Cortex of kidney (tissue), 1 donor: ENCODE data around the gene TPSD1.
"Not testable (repeated sequence)": the region's sequence is repeated elsewhere in the genome, so short reads cannot be mapped to it uniquely, and the experiment has no call there.

ENCODE experiments used
- DNase-seq: peaks from one replicate; lab custom pipeline; 2025; lab: John Stamatoyannopoulos, UW

TPSD1 gene

DNA sequence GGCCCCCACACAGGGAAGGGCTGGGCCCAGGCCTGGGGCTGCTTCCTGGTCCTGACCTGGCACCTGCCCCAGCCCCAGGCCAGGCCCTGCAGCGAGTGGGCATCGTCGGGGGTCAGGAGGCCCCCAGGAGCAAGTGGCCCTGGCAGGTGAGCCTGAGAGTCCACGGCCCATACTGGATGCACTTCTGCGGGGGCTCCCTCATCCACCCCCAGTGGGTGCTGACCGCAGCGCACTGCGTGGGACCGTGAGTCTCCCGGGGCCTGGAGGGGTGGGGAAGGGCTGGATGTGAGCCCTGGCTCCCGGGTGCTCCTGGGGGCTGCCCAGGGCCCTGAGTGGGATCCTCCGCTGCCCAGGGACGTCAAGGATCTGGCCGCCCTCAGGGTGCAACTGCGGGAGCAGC is 14.8 kb upstream of the TPSD1 start:
- not testable (repeated sequence) for DNase-seq

DNA sequence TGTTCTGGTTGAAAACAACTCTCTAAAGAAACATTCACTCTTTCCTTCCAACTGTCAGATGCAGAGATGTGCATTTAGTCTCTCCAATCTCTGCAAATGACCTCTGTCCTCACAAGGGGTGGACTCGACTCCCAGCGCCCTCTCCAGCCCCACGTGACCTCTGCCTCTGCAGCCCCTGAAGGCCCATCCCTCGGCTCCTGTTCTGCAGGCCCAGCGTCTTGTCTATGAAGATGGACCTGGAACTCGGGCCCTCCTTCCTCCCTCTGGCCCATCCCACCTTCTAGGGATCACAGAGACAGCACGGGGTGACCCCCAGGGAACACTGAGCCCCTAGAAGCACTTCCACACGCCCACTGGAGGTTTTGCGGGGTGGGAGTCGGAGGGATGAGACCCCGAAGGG is 12.5 kb upstream of the TPSD1 start:
- not testable (repeated sequence) for DNase-seq

DNA sequence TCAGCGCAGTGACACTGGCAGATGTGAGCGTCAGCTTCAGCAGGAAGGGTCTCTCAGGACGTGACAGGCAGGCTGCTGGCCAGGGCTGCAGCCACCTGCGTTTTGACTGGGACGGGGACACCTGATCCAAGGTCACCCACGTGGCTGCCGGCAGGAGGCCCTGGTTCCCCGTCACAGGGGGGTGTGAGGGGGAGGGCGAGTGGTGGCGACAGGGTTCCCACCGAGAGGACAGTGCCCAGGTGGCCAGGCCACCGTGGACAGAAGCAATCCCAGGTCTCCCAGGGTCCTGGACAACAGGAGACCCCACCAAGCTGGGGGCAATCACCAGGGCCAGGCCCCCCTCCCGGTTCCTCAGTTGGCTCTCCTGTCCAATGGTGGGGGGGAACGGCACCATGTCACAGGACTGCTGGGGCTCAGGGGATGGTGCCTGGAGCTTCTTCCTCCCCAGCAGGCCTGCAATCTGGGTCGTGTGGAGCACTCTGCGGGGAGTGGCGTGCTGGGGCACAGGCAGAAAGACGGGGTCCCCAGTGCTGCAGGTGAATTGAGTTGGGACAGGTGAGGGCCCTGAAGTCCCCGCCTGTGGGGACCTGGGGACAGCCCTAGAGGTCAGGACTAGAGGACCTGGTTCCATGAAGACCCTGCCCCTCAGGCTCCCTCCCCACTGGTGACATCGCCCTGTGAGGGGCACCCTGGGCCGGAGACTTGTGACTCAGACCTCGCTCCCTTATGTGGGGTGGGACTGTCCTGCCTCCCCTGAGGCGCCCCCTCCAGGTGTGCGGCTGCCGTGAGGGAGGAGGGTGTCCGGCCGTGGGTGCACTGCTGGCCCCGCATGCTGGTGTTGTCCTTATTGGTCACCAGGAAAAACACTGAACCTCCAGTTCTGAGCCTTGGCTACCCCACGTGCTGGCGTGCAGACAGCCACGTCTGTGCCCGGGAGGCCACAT is 11.7 kb upstream of the TPSD1 start:
- DNase-seq, result not testable (repeated sequence)

DNA sequence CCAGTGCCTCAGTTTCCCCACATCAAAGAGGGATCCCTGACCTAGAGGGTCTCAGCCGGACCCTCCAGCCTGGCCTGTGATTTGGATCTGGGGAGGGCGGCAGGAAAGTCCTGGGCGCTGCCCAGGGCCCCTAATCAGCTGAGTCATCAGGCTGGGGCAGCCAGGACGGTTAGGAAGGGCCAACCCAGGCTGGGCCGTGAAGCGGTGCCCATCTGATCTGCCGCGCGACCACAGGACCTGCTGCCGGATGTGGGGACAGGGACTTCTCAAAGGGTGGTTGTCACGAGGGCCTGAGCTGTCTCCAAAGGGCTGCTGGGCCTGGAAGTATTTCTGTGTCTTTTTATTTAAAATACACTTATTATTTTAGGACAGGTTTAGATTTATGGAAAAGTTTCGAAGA is 11.0 kb upstream of the TPSD1 start:
- no peak for DNase-seq

DNA sequence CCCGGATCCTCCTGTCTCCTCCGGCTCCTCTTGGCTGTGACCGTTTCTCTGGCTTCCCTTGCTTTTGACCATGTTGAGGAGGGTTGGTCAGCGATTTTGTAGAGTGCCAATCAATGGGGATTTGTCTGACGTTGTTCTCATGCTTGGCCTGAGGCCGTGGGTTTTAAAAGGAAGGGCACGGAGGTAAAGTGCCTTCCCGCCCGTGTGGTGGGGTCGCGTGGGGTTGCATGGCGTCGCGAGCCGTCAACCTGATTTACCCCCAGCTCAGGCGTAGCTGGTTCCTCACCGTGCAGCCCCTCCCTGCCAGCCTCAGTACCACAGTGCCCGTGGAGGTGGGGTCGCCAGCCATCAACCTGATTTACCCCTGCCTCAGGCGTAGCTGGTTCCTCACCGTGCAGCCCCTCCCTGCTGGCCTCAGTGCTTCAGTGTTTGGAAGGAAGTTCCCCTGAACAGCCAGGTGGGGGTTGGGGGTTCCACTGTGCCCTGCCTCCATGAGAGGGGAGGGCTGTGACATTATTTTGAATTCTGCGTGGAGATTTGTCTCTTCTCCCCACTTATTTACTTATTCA is 10.3 kb upstream of the TPSD1 start:
- DNase-seq, result no peak

DNA sequence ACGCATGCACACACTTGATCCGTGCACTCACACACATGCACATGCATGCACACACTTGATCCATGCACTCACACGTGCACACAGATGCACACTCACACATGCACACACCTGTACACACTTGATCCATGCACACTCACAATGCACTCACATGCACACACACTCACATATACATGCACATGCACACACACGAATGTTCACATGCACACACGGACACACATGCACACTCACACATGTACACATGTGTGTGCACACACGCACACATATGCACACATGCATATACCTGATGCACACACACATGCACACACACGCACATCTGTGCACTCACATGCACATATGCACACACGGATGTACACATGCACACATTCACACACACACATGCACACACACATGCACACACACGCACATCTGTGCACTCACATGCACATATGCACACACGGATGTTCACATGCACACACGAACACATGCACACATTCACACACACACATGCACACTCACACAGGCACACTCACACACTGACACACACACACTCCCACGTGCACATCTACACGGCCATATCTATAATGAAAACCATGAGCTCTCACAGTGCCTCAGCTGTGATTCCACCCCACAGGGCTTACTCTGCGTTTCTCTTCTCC is 7.8 kb upstream of the TPSD1 start:
- DNase-seq, result not testable (repeated sequence)

DNA sequence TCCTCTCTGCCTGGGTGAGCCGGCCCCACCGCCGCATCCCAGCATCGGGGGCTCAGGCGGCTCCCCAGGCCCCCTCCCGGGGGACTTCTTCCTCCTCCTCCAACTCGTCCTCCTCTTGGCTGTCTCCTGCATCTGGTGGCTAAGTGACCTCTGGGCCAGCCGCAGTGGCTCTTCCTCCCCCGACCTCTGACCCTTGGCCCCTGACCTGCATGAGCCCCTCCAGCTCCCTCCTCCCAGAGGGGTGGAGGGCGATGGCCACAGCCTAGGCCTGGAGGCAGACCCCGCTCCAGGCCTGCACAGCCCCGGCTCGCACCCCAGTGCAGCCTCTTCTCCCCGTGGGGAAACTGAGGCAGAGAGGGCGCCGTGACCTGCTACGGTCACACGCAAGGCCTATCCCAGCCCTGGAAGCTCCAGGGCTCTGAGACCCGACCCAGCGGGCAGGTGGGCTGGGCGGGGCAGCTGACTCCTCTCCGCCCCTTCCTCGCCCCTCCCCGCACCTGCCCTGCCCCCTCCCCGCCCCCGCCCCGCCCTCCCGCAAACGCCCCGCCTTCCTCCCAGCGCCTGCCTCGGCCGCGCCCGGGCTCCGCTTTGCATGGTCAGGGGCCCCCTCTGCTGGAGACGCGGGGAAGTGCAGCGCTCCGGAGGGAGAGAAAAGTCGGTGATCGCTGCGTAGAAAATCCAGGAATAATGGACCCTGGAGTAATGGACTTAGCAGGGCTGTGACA is 6.7 kb upstream of the TPSD1 start:
- not testable (repeated sequence) for DNase-seq

DNA sequence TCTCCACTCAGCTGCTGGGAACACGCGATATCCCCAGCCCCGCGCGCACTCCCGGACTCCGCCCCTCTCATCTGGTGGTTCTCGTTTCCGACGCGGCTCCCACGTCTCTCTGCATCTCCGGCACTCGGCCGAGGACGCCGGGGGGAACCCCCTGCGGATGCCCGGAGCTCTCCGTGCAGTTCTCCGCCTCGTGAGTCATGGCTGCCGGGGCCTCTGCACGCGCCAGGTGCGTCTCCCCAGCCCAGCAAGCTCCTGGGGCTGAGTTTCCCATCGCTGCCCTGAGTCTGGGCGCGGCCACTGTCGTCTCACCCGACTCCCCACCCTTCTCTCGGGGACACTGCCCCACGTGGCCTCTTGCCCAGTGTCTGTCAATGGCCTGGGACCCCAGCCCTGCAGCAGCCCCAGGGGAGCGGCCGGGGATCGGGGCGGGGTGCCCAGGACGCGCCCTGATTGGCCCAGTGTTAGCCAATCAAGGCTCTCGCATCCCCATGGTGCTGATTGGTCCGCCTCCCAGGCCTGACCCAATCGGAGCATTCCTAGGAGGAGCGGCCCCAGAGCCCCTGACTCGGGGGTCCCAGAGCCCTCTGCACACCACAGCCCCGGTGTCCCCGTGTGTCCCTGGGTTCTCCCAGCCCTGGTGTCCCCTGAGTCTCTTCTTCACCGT is 2.0 kb upstream of the TPSD1 start:
- DNase-seq, result not testable (repeated sequence)

DNA sequence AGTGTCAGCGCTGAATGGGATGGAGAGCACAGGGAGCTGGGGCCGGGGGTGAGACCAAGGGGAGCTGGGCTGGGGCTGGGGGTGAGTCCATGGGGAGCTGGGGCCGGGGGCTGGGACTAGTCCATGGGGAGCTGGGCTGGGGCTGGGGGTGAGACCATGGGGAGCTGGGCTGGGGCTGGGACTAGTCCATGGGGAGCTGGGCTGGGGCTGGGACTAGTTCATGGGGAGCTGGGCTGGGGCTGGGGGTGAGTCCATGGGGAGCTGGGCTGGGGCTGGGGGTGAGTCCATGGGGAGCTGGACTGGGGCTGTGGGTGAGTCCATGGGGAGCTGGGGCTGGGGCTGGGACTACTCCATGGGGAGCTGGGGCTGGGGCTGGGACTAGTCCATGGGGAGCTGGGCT is 1.0 kb upstream of the TPSD1 start:
- DNase-seq, result not testable (repeated sequence)

DNA sequence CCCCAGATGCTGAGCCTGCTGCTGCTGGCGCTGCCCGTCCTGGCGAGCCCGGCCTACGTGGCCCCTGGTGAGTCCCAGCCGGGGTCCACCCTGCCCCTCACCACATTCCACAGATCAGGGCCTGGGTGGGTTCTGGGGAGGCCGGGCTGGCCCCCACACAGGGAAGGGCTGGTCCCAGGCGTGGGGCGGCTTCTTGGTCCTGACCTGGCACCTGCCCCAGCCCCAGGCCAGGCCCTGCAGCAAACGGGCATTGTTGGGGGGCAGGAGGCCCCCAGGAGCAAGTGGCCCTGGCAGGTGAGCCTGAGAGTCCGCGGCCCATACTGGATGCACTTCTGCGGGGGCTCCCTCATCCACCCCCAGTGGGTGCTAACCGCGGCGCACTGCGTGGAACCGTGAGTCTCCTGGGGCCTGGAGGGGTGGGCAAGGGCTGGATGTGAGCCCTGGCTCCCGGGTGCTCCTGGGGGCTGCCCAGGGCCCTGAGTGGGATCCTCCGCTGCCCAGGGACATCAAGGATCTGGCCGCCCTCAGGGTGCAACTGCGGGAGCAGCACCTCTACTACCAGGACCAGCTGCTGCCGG is 516 bp downstream of the TPSD1 start:
- not testable (repeated sequence) for DNase-seq

DNA sequence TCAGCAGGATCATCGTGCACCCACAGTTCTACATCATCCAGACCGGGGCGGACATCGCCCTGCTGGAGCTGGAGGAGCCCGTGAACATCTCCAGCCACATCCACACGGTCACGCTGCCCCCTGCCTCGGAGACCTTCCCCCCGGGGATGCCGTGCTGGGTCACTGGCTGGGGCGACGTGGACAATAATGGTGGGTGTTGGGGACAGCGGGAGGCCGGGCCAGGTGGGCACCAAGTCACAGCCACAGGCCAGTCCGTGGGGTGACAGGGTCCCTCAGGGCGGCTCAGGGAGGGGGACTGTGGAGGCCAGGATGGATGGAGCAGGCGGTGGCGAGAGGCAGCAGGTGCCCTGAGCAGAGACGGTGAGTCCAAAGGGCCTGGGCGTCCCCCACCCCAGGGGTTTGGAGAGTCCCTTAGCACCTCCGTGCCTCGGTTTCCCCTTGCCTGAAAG is 1.0 kb downstream of the TPSD1 start:
- no peak for DNase-seq

DNA sequence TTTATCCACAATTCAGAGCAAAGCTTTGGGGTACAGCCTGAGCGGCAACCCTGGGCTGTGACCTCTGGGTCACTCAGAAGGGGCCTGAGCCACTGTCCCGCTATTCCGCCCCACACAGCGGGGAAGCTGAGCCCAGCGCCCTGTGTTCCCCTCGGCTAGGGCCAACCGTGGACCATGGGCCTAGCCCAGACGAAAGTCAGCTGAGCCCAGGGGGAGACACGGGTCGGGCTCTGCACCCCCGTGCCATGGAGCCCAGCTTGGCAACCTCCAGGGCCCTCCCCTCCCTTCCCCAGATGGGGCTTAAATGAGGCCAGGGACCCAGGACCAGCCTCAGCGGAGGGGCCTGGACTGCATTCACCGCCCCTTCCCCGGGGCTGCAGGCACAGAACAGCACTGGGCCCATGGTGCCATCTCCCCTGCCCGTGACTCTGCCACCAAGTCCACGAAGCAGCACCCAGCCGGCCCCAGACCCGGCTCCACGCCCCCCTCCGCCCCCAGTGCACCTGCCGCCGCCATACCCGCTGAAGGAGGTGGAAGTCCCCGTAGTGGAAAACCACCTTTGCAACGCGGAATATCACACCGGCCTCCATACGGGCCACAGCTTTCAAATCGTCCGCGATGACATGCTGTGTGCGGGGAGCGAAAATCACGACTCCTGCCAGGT is 1.8 kb downstream of the TPSD1 start:
- DNase-seq, result no peak

DNA sequence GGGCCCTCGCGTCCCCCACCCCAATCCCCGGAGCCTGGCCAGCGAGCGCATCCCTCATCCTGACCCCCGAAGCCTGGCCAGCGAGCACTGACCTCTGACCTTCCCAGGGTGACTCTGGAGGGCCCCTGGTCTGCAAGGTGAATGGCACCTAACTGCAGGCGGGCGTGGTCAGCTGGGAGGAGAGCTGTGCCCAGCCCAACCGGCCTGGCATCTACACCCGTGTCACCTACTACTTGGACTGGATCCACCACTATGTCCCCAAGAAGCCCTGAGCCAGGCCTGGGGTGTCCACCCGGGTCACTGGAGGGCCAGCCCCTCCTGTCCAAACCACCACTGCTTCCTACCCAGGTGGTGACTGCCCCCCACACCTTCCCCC is 2.3 kb downstream of the TPSD1 start:
- DNase-seq, result no peak

DNA sequence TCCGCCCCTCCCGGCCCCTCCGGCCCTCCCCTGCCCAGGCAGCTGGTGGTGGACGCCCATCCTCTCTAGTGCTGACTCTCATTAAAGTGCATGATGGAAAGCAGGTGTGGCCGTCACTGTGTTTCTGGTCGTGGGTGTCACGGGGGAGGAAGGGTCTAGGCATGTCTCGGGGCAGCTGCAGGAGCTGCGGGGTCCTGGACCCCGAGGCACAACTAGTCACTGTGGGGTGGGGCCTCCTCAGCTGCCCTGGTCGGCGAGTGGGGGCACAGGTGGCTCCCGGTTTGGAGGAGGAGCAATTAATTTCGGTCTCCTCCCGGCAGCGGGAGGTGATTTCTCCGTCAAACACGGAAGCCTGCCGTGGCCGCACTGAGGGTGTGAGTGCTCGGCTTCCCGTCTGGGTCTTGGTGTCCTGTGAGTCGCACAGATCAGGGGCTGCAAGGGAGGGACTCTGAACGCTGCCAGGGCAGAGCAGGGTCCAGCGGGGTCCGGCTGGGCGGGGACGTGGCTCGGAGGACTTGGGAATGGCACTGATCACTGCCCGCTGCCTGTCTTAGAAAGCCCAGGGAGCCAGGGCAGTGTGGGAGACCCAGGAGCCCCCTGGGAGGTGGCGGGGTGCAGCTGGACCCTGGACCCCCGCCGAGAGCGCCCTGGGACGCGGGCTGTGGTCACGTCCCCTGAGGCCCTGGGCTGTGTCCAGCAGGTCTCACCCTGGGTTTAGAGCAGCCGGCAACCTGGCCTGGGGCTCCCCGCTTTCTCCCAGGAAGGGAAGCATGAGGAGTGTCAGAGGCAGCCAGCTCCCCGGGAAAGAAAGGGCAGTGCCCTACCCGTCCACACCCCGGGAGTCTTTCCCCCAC is 3.3 kb downstream of the TPSD1 start:
- no peak for DNase-seq

DNA sequence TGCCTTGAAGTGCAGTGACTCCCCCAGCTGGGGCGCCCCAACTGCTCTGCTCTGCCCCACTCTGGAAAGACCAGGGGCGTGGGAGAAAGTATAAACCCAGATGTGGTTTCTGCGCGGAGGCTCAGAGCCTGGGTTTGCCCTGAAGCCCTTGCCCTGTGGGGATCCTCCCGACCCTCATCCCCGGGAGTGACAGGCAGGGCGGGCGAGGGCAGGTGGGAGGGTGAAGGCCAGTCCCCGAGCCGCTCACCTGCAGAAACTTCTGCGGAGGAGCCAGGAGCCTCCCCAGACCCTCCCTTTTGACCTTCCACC is 3.8 kb downstream of the TPSD1 start:
- no peak for DNase-seq

DNA sequence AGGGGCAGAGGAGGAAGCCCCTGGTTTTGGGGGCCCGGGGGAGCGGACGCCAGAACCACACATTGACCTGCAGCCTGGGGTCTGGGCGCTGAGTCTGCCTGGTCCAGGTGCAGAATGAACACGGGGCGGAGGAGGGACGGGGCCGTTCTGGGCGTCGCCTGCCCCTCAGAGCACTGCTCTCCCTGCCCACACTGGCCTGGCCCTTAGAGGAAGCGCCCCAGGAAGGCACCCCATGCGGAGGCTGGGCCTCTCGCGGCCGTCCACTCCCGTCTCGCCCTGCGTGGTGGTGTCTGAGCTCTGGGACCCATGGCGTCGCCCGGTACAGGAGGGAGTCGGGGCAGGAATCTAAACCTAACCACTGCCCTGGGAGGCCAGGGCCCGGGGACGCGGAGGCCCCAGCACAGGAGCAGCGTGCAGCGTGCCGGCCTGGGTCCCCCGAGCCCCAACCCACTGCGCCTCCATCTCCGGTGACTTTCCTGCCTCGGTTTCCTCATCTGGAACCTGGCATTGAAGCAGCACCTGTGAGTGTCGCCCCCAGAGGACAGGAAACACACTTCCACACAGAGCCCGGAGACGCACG is 4.3 kb downstream of the TPSD1 start:
- no peak for DNase-seq

DNA sequence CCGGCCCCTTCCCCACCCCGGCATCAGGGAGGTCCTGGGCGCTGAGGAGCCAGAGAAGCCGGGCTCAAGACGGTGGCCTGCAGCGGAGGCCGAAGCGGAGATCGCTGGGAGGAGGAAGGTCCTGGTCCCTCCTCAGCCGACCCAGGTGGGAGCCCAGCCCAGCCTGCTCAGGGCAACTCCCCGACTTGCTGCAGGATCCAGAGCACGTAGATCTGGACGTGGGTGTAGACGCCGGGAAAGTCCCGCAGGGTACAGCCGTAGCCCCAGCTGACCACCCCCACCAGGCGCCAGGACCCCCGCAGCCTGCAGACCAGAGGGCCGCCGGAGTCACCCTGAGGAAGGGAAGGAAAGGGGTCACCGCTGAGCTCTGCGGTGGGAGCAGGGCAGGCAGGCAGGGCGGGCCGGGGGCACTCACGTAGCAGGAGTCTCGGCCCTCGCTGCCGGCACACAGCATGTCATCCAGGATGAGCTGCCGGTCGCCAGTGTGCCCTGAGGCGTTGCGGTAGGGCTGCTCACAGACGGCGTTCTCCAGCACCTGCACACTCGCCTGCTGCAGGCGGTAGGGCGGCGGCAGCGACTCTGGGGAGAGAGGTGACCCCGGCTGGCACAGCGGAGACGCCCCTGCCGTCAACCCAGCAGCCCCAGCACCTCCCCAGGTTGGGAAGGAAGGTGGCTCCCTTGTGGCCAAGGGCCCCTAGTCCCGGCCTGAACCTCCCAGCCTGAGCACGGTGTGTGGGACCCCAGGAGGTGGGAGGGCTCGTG is 5.4 kb downstream of the TPSD1 start:
- no peak for DNase-seq

DNA sequence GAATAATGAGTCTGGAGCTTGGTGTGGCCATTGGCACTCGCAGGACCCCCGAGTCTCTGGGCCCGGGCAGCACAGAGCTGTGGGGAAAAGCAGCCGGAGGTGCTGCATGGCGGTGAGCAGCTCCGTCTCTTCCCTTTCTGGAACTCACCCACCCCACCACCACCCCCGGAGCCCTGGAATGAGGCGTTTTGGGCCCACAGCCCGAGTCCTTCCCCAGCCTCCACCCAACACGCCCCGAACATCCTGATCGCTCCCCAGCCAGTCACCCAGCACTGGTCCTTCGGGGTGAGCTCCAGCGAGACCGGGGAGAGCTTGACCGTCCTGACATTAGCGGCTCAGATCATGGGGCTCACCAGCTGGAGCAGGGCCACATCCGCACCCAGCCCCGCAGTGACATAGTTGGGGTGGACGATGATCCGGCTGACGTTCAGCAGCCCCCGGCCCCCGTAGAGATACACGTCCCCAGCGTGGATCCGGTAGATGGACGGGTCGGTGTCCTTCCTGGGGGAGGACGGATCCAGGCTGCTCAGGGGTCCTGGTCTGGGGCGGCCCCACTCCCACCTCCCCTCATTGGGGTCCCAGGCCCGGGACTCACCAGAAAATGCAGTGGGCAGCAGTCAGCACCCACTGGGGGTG is 6.5 kb downstream of the TPSD1 start:
- no peak for DNase-seq

DNA sequence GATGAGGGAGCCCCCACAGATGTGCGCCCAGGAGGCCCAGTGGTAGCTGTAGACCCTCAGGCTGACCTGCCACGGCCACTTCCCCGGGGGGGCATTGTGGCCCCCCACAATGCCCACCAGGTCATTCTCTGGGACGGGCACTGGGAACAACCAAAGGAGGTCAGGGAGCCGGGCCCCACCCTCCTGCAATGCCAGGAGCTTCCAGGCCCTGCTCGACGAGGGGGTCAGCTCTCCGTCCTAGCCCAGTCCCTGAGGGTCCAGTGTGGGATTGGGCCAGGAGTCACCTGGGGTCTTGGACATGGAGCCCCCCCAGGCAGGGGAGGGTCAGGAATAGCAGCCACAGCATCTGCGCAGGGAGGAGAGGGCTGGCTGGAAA is 7.0 kb downstream of the TPSD1 start:
- no peak for DNase-seq
